HEK293 (cell line): ENCODE results near the gene CBX2.

ENCODE experiments used
- EGR2 ChIP-seq: fragments of 450-650 bp; formaldehyde crosslinking; IDR thresholded peaks from 2 replicates; pipeline ENCODE4 v1.5.1; 2016; ENCODE audit warnings: low read depth, missing biosample characterization, missing genetic modification characterization
- FEZF1 ChIP-seq: fragments of 450-650 bp; formaldehyde crosslinking; IDR thresholded peaks from 2 replicates; pipeline ENCODE4 v1.5.1; 2016; ENCODE audit warnings: missing biosample characterization, missing genetic modification characterization
- GLIS2 ChIP-seq: fragments of 450-650 bp; formaldehyde crosslinking; IDR thresholded peaks from 2 replicates; pipeline ENCODE4 v1.5.1; 2016; ENCODE audit warnings: missing biosample characterization, missing genetic modification characterization
- HOXC10 ChIP-seq: sonication (generic); formaldehyde crosslinking; IDR thresholded peaks from 2 replicates; pipeline ENCODE4 v1.8.1; 2023; ENCODE audit warnings: mild to moderate bottlenecking, missing genetic modification reagents
- KLF10 ChIP-seq: fragments of 450-650 bp; IDR thresholded peaks from 2 replicates; pipeline ENCODE4 v1.5.1; 2018; ENCODE audit warnings: missing biosample characterization, mild to moderate bottlenecking, missing genetic modification characterization
- OSR2 ChIP-seq: fragments of 450-650 bp; formaldehyde crosslinking; IDR thresholded peaks from 2 replicates; pipeline ENCODE4 v1.5.1; 2016; ENCODE audit warnings: missing biosample characterization, missing genetic modification characterization
- SP3 ChIP-seq: fragments of 450-650 bp; formaldehyde crosslinking; IDR thresholded peaks from 2 replicates; pipeline ENCODE4 v1.5.1; 2016; ENCODE audit warnings: missing biosample characterization, missing genetic modification characterization
- ZIC2 ChIP-seq: fragments of 450-650 bp; formaldehyde crosslinking; IDR thresholded peaks from 2 replicates; pipeline ENCODE4 v1.5.1; 2016; ENCODE audit warnings: missing biosample characterization, missing genetic modification characterization
- ZNF112 ChIP-seq: fragments of 450-650 bp; formaldehyde crosslinking; IDR thresholded peaks from 2 replicates; pipeline ENCODE4 v1.5.0; 2017; ENCODE audit warnings: missing biosample characterization, missing genetic modification characterization
- ZNF133 ChIP-seq: fragments of 450-650 bp; formaldehyde crosslinking; IDR thresholded peaks from 2 replicates; pipeline ENCODE4 v1.5.1; 2016; ENCODE audit warnings: missing biosample characterization, missing genetic modification characterization
- ZNF24 ChIP-seq: fragments of 450-650 bp; formaldehyde crosslinking; IDR thresholded peaks from 2 replicates; pipeline ENCODE4 v1.5.1; 2016; ENCODE audit warnings: missing biosample characterization, missing genetic modification characterization
- ZNF292 ChIP-seq: fragments of 450-650 bp; formaldehyde crosslinking; IDR thresholded peaks from 2 replicates; pipeline ENCODE4 v1.5.1; 2016; ENCODE audit warnings: low read depth, missing biosample characterization, missing genetic modification characterization, borderline replicate concordance
- ZNF341 ChIP-seq: fragments of 450-650 bp; formaldehyde crosslinking; IDR thresholded peaks from 2 replicates; pipeline ENCODE4; 2016; ENCODE audit warnings: low read depth, missing biosample characterization, missing genetic modification characterization
- ZNF501 ChIP-seq: fragments of 450-650 bp; formaldehyde crosslinking; IDR thresholded peaks from 2 replicates; pipeline ENCODE4 v1.5.1; 2016; ENCODE audit warnings: missing biosample characterization, missing genetic modification characterization
- ZNF521 ChIP-seq: fragments of 450-650 bp; formaldehyde crosslinking; IDR thresholded peaks from 2 replicates; pipeline ENCODE4 v1.5.1; 2017; ENCODE audit warnings: missing biosample characterization, mild to moderate bottlenecking, missing genetic modification characterization
- ZNF560 ChIP-seq: fragments of 450-650 bp; formaldehyde crosslinking; IDR thresholded peaks from 2 replicates; pipeline ENCODE4 v1.5.1; 2017; ENCODE audit warnings: missing biosample characterization, missing genetic modification characterization, borderline replicate concordance
- ZNF571 ChIP-seq: fragments of 450-650 bp; formaldehyde crosslinking; IDR thresholded peaks from 2 replicates; pipeline ENCODE4 v1.5.0; 2017; ENCODE audit warnings: missing biosample characterization, missing genetic modification characterization
- ZNF654 ChIP-seq: fragments of 450-650 bp; formaldehyde crosslinking; IDR thresholded peaks from 2 replicates; pipeline ENCODE4 v1.5.1; 2016; ENCODE audit warnings: low read depth, missing biosample characterization, missing genetic modification characterization
- ZNF707 ChIP-seq: fragments of 450-650 bp; formaldehyde crosslinking; IDR thresholded peaks from 2 replicates; pipeline ENCODE4 v1.5.1; 2016; ENCODE audit warnings: missing biosample characterization, missing genetic modification characterization
- ZNF768 ChIP-seq: fragments of 450-650 bp; formaldehyde crosslinking; IDR thresholded peaks from 2 replicates; pipeline ENCODE4 v1.5.1; 2018; ENCODE audit warnings: missing biosample characterization, mild to moderate bottlenecking, missing genetic modification characterization
- ZNF777 ChIP-seq: fragments of 450-650 bp; formaldehyde crosslinking; IDR thresholded peaks from 2 replicates; pipeline ENCODE4 v1.5.1; 2017; ENCODE audit warnings: missing biosample characterization, missing genetic modification characterization, borderline replicate concordance
- ZSCAN23 ChIP-seq: fragments of 450-650 bp; formaldehyde crosslinking; IDR thresholded peaks from 2 replicates; pipeline ENCODE4 v1.5.1; 2016; ENCODE audit warnings: missing biosample characterization, missing genetic modification characterization
- TF ChIP-seq, protein P1 (sequence below): fragments of 450-650 bp; formaldehyde crosslinking; conservative IDR thresholded peaks from 2 replicates; pipeline ENCODE4 v1.5.1; 2016; ENCODE audit warnings: low read depth, missing biosample characterization, missing genetic modification characterization
- TF ChIP-seq, protein P2 (sequence below): fragments of 450-650 bp; formaldehyde crosslinking; IDR thresholded peaks from 2 replicates; pipeline ENCODE4 v1.5.1; 2016; ENCODE audit warnings: missing biosample characterization, missing genetic modification characterization
- TF ChIP-seq, protein P3 (sequence below): fragments of 450-650 bp; formaldehyde crosslinking; IDR thresholded peaks from 2 replicates; pipeline ENCODE4 v1.5.1; 2016; ENCODE audit warnings: missing biosample characterization, missing genetic modification characterization
- TF ChIP-seq, protein P4 (sequence below): fragments of 450-650 bp; formaldehyde crosslinking; IDR thresholded peaks from 2 replicates; pipeline ENCODE4 v1.5.1; 2016; ENCODE audit warnings: missing biosample characterization, missing genetic modification characterization, borderline replicate concordance

Gene CBX2

DNA sequence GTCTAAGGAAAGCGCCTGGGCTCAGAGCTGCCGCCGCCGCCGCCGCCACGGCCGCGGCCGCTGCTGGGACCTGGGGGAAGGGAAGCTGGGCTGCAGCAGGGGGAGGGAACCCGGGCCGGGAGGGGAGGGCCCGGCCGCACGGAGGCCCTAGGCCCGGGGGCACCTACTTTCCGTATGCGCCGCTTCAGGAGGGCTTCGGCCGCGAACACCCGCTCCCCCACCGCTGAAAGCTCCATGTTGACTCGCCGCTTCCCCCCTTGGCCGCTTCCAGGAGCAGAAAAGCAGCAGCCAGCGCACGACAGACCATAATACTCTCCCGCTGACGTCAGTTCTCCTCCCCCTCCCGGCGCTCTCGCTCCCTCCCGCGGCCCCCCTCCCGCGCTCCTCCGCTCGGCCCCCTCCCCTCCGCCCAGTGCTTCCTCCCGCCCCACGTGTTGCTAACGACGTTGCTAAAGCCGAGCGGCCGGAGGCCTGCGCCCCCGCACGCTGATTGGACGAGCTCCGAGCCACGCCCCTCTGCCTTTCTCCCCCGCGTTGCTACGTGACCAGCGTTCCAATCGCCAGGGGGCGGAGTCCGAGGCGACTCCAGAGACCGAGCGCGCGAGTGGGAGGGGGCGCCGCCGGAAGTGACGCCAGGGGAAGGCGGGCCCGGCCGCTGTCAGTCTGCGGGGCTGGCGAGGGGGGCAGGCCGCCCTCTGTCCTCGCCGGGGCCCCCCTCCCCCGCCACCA is 19.0 kb downstream of the CBX2 start, which contains the start of gene CBX8 (continued):
- peak; percentile 97 for TF ChIP-seq SP3 (tag by site-specific recombination)
- no peak for TF ChIP-seq ZNF24 (tag by site-specific recombination)
- no peak for TF ChIP-seq ZSCAN23 (tag by site-specific recombination)
- peak; percentile 96 for TF ChIP-seq KLF10
- TF ChIP-seq ZNF654 (tag by site-specific recombination) = no peak
- TF ChIP-seq ZNF292 = no peak
- TF ChIP-seq HOXC10 (CRISPR knock-in tag) = no peak
- TF ChIP-seq OSR2 (tag by site-specific recombination) = peak; percentile 68
- no peak for TF ChIP-seq ZNF768
- TF ChIP-seq, protein P1, sequence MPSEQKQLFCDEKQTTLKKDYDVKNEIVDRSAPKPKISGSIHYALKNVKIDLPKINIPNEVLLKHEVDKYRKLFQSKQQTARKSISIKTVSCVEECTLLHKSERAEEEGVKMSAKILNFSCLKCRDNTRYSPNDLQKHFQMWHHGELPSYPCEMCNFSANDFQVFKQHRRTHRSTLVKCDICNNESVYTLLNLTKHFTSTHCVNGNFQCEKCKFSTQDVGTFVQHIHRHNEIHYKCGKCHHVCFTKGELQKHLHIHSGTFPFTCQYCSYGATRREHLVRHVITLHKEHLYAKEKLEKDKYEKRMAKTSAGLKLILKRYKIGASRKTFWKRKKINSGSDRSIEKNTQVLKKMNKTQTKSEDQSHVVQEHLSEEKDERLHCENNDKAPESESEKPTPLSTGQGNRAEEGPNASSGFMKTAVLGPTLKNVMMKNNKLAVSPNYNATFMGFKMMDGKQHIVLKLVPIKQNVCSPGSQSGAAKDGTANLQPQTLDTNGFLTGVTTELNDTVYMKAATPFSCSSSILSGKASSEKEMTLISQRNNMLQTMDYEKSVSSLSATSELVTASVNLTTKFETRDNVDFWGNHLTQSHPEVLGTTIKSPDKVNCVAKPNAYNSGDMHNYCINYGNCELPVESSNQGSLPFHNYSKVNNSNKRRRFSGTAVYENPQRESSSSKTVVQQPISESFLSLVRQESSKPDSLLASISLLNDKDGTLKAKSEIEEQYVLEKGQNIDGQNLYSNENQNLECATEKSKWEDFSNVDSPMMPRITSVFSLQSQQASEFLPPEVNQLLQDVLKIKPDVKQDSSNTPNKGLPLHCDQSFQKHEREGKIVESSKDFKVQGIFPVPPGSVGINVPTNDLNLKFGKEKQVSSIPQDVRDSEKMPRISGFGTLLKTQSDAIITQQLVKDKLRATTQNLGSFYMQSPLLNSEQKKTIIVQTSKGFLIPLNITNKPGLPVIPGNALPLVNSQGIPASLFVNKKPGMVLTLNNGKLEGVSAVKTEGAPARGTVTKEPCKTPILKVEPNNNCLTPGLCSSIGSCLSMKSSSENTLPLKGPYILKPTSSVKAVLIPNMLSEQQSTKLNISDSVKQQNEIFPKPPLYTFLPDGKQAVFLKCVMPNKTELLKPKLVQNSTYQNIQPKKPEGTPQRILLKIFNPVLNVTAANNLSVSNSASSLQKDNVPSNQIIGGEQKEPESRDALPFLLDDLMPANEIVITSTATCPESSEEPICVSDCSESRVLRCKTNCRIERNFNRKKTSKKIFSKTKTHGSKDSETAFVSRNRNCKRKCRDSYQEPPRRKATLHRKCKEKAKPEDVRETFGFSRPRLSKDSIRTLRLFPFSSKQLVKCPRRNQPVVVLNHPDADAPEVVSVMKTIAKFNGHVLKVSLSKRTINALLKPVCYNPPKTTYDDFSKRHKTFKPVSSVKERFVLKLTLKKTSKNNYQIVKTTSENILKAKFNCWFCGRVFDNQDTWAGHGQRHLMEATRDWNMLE (tag by site-specific recombination) = no peak
- TF ChIP-seq FEZF1 (tag by site-specific recombination) = no peak
- TF ChIP-seq, protein P2, sequence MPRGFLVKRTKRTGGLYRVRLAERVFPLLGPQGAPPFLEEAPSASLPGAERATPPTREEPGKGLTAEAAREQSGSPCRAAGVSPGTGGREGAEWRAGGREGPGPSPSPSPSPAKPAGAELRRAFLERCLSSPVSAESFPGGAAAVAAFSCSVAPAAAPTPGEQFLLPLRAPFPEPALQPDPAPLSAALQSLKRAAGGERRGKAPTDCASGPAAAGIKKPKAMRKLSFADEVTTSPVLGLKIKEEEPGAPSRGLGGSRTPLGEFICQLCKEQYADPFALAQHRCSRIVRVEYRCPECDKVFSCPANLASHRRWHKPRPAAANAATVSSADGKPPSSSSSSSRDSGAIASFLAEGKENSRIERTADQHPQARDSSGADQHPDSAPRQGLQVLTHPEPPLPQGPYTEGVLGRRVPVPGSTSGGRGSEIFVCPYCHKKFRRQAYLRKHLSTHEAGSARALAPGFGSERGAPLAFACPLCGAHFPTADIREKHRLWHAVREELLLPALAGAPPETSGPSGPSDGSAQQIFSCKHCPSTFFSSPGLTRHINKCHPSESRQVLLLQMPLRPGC (tag by site-specific recombination) = 0 out of 2 replicates have a peak, but pooled peaks have one; percentile 51
- TF ChIP-seq ZNF777 (tag by site-specific recombination) = no peak
- peak; percentile 85 for TF ChIP-seq EGR2 (tag by site-specific recombination)
- peak; percentile 37 for TF ChIP-seq ZIC2
- peak; percentile 57; the same call in 1 of the 2 replicates for TF ChIP-seq ZNF501
- peak; percentile 93 for TF ChIP-seq ZNF341 (tag by site-specific recombination)
- no peak for TF ChIP-seq ZNF521
- no peak for TF ChIP-seq ZNF707 (tag by site-specific recombination)
- TF ChIP-seq ZNF133 (tag by site-specific recombination) = no peak
- TF ChIP-seq ZNF112 (tag by site-specific recombination) = no peak
- TF ChIP-seq ZNF571 (tag by site-specific recombination) = no peak
- TF ChIP-seq ZNF560 (tag by site-specific recombination) = no peak
- TF ChIP-seq, protein P3, sequence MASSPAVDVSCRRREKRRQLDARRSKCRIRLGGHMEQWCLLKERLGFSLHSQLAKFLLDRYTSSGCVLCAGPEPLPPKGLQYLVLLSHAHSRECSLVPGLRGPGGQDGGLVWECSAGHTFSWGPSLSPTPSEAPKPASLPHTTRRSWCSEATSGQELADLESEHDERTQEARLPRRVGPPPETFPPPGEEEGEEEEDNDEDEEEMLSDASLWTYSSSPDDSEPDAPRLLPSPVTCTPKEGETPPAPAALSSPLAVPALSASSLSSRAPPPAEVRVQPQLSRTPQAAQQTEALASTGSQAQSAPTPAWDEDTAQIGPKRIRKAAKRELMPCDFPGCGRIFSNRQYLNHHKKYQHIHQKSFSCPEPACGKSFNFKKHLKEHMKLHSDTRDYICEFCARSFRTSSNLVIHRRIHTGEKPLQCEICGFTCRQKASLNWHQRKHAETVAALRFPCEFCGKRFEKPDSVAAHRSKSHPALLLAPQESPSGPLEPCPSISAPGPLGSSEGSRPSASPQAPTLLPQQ (tag by site-specific recombination) = peak; percentile 17; the same call in 1 of the 2 replicates
- peak; percentile 99 for TF ChIP-seq GLIS2 (tag by site-specific recombination)
- TF ChIP-seq, protein P4, sequence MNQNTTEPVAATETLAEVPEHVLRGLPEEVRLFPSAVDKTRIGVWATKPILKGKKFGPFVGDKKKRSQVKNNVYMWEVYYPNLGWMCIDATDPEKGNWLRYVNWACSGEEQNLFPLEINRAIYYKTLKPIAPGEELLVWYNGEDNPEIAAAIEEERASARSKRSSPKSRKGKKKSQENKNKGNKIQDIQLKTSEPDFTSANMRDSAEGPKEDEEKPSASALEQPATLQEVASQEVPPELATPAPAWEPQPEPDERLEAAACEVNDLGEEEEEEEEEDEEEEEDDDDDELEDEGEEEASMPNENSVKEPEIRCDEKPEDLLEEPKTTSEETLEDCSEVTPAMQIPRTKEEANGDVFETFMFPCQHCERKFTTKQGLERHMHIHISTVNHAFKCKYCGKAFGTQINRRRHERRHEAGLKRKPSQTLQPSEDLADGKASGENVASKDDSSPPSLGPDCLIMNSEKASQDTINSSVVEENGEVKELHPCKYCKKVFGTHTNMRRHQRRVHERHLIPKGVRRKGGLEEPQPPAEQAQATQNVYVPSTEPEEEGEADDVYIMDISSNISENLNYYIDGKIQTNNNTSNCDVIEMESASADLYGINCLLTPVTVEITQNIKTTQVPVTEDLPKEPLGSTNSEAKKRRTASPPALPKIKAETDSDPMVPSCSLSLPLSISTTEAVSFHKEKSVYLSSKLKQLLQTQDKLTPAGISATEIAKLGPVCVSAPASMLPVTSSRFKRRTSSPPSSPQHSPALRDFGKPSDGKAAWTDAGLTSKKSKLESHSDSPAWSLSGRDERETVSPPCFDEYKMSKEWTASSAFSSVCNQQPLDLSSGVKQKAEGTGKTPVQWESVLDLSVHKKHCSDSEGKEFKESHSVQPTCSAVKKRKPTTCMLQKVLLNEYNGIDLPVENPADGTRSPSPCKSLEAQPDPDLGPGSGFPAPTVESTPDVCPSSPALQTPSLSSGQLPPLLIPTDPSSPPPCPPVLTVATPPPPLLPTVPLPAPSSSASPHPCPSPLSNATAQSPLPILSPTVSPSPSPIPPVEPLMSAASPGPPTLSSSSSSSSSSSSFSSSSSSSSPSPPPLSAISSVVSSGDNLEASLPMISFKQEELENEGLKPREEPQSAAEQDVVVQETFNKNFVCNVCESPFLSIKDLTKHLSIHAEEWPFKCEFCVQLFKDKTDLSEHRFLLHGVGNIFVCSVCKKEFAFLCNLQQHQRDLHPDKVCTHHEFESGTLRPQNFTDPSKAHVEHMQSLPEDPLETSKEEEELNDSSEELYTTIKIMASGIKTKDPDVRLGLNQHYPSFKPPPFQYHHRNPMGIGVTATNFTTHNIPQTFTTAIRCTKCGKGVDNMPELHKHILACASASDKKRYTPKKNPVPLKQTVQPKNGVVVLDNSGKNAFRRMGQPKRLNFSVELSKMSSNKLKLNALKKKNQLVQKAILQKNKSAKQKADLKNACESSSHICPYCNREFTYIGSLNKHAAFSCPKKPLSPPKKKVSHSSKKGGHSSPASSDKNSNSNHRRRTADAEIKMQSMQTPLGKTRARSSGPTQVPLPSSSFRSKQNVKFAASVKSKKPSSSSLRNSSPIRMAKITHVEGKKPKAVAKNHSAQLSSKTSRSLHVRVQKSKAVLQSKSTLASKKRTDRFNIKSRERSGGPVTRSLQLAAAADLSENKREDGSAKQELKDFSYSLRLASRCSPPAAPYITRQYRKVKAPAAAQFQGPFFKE (tag by site-specific recombination) = no peak
